Upper lobe of left lung (tissue), 4 donors: ENCODE results near the gene S100P.

Source experiments
- CTCF ChIP-seq, 6 experiments: fragments of 450-650 bp in 4 of 6; fragments of 200-600 bp in 2 of 6; sonication (generic) in 2 of 6; IDR thresholded peaks; one replicate each; pipeline ENCODE4 v1.5.1; 2016 to 2019; ENCODE audit warnings: antibody characterized with exemption in 6 of 6
- POLR2A ChIP-seq, 4 donors: fragments of 450-650 bp; IDR thresholded peaks; one replicate each; pipeline ENCODE4 v1.5.1; 2016 to 2017; ENCODE audit warnings: antibody characterized with exemption in 4 of 4, mild to moderate bottlenecking in 2 of 4
- POLR2AphosphoS5 ChIP-seq, 2 donors: sonication (generic); formaldehyde crosslinking; IDR thresholded peaks; one replicate each; pipeline ENCODE4 v1.5.1; 2017; ENCODE audit warnings: antibody characterized with exemption in 2 of 2

- TF ChIP-seq CTCF (IDR thresholded peaks at IDR 0.05), result no peak
- no peak for TF ChIP-seq POLR2A (IDR thresholded peaks at IDR 0.05)
- TF ChIP-seq POLR2AphosphoS5 (IDR thresholded peaks at IDR 0.05), result no peak
These were observed 46.0 kb upstream of the S100P start for GRCh38 chr4:6647582-6648230.
